Thoracic aorta (tissue), 2 donors: ENCODE results near the gene MTM1. TPM values are rescaled to one million over a fixed set of nuclear protein-coding genes. Genes with fewer than 3 reads are reported as not detected.

Experiments used
- ATAC-seq: fragments of 150-250 bp; one replicate; pipeline ENCODE4 v1.8.0; 2017; ENCODE audit warnings: low read depth; ENCODE audit not compliant: insufficient number of reproducible peaks, low FRiP score
- DNase-seq: peaks from one replicate; pipeline ENCODE4 v3.0.0-alpha.2; 2020; ENCODE audit warnings: low spot score
- H3K27ac ChIP-seq, 2 donors: fragments of 200-600 bp; sonication (generic); 1 replicate in 1 of 2; 2 replicates in 1 of 2; pipeline ENCODE4 v1.5.1; 2016; ENCODE audit warnings: mild to moderate bottlenecking in 2 of 2, moderate library complexity in 2 of 2
- H3K27me3 ChIP-seq: fragments of 200-600 bp; sonication (generic); replicated peaks from 2 replicates; pipeline ENCODE4 v1.6.0; 2016; ENCODE audit warnings: mild to moderate bottlenecking; ENCODE audit not compliant: insufficient read depth
- H3K36me3 ChIP-seq: fragments of 200-600 bp; sonication (generic); one replicate; pipeline ENCODE4 v1.5.1; 2016
- H3K4me1 ChIP-seq, 2 donors: fragments of 200-600 bp; sonication (generic); 1 replicate in 1 of 2; 2 replicates in 1 of 2; pipeline versions ENCODE4 v1.5.1 to v1.6.0; 2016; ENCODE audit warnings: low read depth in 2 of 2, mild to moderate bottlenecking in 1 of 2; ENCODE audit not compliant: control insufficient read depth in 1 of 2
- H3K4me3 ChIP-seq: fragments of 200-600 bp; sonication (generic); 2 replicates; pipeline ENCODE4 v1.5.1; 2016; ENCODE audit warnings: mild to moderate bottlenecking
- H3K9me3 ChIP-seq: fragments of 200-600 bp; sonication (generic); 2 replicates; pipeline ENCODE4 v1.5.1; 2016
- total RNA-seq, 2 donors: library from RNA; depleted of rRNA; stranded (reverse); fragments of >200 nt; gene quantifications; one replicate each; pipeline versions ENCODE4 v1.1.0 to v1.2.3, GENCODE V29; 2016
- TF ChIP-seq, protein P1 (sequence below): fragments of 200-600 bp; sonication (generic); IDR thresholded peaks from one replicate; pipeline ENCODE4 v1.5.1; 2019; ENCODE audit warnings: antibody characterized with exemption

MTM1 gene
- total RNA-seq, 2 donors from 2014 or later = 18.8 to 21.4 TPM

DNA sequence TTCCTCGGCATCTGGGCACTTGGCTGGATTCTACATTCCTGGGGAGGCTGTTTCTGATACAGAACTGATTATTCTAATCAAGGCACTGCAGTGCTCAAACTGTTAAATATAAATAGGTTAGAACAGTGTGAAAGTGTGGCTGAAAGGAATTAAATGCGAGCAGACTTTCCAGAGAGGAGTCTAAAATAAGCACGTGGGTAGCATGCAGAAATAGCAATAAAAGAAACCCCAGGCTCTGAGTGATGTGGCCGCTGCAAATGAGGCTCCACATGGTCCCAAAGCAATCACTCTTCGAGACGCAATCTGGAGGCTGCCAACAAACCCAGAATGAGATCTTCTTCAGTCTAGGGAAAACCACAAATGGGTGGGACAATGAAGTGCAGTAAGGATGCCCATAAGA, 30.6 kb upstream of the MTM1 start:
- Histone ChIP-seq H3K9me3 (no peaks in the 10 kb centered on the region), H3K4me3 (no peak overlapping the region), H3K27ac (no peak overlapping the region), H3K4me1 (no peaks in the 10 kb centered on the region), H3K27me3 (no peaks in the 10 kb centered on the region), H3K36me3 (no peaks in the 10 kb centered on the region)
- no peak for DNase-seq
- TF ChIP-seq, protein P1, sequence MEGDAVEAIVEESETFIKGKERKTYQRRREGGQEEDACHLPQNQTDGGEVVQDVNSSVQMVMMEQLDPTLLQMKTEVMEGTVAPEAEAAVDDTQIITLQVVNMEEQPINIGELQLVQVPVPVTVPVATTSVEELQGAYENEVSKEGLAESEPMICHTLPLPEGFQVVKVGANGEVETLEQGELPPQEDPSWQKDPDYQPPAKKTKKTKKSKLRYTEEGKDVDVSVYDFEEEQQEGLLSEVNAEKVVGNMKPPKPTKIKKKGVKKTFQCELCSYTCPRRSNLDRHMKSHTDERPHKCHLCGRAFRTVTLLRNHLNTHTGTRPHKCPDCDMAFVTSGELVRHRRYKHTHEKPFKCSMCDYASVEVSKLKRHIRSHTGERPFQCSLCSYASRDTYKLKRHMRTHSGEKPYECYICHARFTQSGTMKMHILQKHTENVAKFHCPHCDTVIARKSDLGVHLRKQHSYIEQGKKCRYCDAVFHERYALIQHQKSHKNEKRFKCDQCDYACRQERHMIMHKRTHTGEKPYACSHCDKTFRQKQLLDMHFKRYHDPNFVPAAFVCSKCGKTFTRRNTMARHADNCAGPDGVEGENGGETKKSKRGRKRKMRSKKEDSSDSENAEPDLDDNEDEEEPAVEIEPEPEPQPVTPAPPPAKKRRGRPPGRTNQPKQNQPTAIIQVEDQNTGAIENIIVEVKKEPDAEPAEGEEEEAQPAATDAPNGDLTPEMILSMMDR = no peak
- no peak for ATAC-seq

DNA sequence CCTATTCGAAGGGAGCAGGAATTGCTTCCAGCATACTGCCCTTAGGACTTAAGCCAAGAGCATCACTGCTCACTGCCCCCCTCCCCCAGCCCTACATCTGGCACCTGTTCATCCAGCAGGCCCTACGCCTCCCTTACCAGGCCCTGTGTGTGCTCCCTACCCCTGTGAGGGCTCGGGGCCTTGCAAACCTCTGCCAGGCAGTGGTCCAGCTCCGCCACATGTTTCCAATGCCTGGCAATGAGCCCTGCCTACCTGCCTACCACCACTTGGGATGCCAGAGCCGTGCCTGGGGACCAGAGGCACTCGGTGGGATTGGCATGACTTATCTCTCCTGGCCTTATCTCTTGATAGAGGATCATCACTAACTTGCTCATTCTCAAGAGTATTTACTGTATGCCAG, 27.5 kb upstream of the MTM1 start:
- ATAC-seq = no peak

DNA sequence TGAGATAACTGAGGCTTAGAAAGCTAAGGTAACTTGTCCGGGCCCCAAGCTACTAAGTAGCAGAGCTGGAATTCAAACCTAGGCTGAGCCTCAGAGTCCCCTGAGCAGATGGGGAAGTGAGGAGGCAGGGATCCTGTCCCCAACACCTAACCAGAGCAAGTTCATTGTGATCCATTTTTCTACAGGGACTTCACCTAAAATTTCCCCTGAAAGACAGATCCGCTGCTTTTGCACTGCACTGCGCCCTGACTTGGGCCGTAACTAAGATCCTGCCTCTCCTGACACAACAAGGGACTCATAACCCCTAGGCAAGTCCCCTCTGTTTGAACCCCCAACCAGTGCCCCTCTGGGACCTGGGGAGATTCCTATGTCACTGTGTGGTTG, 25.6 kb upstream of the MTM1 start:
- Histone ChIP-seq H3K27ac (no peak overlapping the region), H3K9me3 (no peaks in the 10 kb centered on the region), H3K27me3 (no peaks in the 10 kb centered on the region), H3K4me3 (no peak overlapping the region), H3K4me1 (peaks cover 6 to 18% of the 10 kb centered on the region in 2 donors), H3K36me3 (no peaks in the 10 kb centered on the region)
- TF ChIP-seq, protein P1 = no peak
- no peak for DNase-seq
- ATAC-seq = no peak

More for the DNA sequence above, 27.5 kb upstream of the MTM1 start:
- peaks cover 0 to 4% of the 10 kb centered on the region in 2 donors for H3K4me1 ChIP-seq
- no peaks in the 10 kb centered on the region for H3K27me3 ChIP-seq
- H3K9me3 ChIP-seq = no peaks in the 10 kb centered on the region
- H3K27ac ChIP-seq = no peak overlapping the region
- DNase-seq = no peak
- no peaks in the 10 kb centered on the region for H3K36me3 ChIP-seq
- no peak overlapping the region for H3K4me3 ChIP-seq
- TF ChIP-seq, protein P1 = no peak

DNA sequence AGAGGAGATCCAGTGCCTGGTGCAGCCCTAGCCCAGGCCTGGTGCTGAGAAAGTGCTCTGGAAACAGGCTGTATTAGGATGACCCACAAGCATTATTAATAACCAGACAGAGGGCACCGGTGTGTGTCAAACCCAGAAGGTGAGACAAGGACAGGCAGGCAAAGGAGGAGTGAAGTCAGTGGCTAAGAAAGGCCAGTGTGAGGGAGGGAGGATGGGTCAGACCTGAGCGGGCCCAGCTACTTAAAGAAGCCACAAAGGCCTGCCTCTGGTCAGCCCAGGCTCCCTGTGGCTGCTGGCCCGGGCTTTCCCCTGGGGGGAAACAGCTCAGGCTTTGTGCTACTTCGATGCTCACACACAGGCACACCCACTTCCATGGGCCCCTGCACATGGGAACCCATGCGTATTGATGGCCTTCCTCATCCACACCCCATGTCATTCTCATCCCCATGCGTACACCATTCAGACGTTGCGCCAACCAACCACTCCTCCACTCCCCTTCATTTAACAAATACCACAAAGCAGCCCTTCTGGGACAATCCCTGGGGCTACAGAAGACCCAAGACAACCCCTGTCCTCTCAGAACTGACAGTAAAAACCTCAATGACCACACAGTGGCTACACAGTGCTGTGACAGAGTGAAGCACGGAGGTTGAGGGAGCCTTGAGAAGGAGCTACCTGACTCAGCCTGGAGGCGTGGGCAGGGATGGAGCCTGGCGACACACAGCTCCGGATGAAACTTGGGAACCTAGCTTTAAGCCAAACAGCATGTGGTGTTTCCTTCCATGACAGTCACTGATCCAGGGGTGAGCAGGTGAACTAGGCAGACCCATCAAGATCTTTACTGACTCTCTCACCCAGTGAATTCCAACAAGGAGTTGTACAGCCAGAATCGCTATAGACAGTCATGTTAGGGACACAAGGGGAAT, 24.9 kb upstream of the MTM1 start:
- DNase-seq (no peak), ATAC-seq (no peak)
- H3K4me1 ChIP-seq = peaks cover 6 to 25% of the 10 kb centered on the region in 2 donors
- TF ChIP-seq, protein P1 = no peak
- H3K27ac ChIP-seq = no peak overlapping the region
- no peak overlapping the region for H3K4me3 ChIP-seq
- H3K27me3 ChIP-seq = no peaks in the 10 kb centered on the region
- H3K9me3 ChIP-seq = no peaks in the 10 kb centered on the region
- no peaks in the 10 kb centered on the region for H3K36me3 ChIP-seq

DNA sequence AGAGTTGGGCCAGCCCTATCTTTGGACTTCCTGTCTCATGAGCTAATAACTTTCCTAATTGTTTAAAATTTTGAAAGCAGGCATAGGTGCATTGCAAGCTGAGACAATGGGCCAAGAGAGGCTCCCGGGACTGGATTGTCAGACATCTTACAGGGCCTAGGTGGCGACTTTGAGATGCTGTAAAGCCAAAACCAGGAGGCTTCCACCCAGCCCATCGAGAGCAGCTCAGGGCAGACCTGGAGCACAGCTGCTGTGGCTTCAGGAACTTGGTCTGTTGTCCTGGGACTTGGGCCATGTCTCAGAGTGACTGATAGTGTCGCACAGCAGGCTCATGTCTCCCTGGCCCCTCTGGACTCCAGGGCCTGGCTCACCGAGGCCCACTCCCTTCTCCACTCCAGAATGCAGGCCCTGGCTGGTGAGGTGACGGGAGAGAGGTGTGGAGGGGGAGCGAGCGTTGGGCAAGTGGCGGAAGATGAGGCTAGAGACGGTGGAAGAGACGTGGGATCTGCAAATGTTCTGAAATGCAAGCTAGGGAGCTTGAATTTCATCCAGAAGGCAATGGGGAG, 24.1 kb upstream of the MTM1 start:
- no peak overlapping the region for H3K27ac ChIP-seq
- H3K4me3 ChIP-seq = no peak overlapping the region
- no peaks in the 10 kb centered on the region for H3K27me3 ChIP-seq
- peaks cover 6 to 28% of the 10 kb centered on the region in 2 donors for H3K4me1 ChIP-seq
- H3K9me3 ChIP-seq = no peaks in the 10 kb centered on the region
- ATAC-seq (no peak), DNase-seq (no peak)
- no peaks in the 10 kb centered on the region for H3K36me3 ChIP-seq
- TF ChIP-seq, protein P1 = no peak
